Thyroid gland (tissue), 4 donors: ENCODE data around the gene TUFT1.

Experiments
- POLR2A ChIP-seq, 2 donors: fragments of 450-650 bp; IDR thresholded peaks; one replicate each; pipeline ENCODE4 v1.6.1; 2017; ENCODE audit warnings: antibody characterized with exemption in 2 of 2, mild to moderate bottlenecking in 2 of 2, moderate library complexity in 1 of 2
- TF ChIP-seq, protein P1 (sequence below), 6 experiments: fragments of 200-600 bp in 3 of 6; fragments of 450-650 bp in 3 of 6; sonication (generic) in 3 of 6; IDR thresholded peaks; one replicate each; pipeline ENCODE4 v1.5.1; 2016 to 2019; ENCODE audit warnings: antibody characterized with exemption in 6 of 6, mild to moderate bottlenecking in 2 of 6, inconsistent platforms in 1 of 6, moderate library complexity in 1 of 6

- TF ChIP-seq, protein P1, sequence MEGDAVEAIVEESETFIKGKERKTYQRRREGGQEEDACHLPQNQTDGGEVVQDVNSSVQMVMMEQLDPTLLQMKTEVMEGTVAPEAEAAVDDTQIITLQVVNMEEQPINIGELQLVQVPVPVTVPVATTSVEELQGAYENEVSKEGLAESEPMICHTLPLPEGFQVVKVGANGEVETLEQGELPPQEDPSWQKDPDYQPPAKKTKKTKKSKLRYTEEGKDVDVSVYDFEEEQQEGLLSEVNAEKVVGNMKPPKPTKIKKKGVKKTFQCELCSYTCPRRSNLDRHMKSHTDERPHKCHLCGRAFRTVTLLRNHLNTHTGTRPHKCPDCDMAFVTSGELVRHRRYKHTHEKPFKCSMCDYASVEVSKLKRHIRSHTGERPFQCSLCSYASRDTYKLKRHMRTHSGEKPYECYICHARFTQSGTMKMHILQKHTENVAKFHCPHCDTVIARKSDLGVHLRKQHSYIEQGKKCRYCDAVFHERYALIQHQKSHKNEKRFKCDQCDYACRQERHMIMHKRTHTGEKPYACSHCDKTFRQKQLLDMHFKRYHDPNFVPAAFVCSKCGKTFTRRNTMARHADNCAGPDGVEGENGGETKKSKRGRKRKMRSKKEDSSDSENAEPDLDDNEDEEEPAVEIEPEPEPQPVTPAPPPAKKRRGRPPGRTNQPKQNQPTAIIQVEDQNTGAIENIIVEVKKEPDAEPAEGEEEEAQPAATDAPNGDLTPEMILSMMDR (IDR thresholded peaks at IDR 0.05) = no peak
- no peak for TF ChIP-seq POLR2A (IDR thresholded peaks at IDR 0.05)
Observed at GRCh38 chr1:151616505-151616849, 76.4 kb downstream of the TUFT1 start.
